HG02610 (cell line): ENCODE measurements around the gene CAP2.
"Not testable (repeated sequence)": the region's sequence is repeated elsewhere in the genome, so short reads cannot be mapped to it uniquely, and the experiment has no call there.

Experiments used
- ATAC-seq: cut with Tn5 transposase; IDR thresholded peaks from one replicate; pipeline ENCODE4 v1.9.1; 2021; ENCODE audit warnings: mild to moderate bottlenecking, moderate library complexity; ENCODE audit not compliant: unreplicated experiment

Gene CAP2

GRCh38 chr6:17574866-17575560 is 181.6 kb downstream of the CAP2 start:
- ATAC-seq, result no peak

GRCh38 chr6:17577059-17577458 is 183.7 kb downstream of the CAP2 start:
- no peak for ATAC-seq

DNA sequence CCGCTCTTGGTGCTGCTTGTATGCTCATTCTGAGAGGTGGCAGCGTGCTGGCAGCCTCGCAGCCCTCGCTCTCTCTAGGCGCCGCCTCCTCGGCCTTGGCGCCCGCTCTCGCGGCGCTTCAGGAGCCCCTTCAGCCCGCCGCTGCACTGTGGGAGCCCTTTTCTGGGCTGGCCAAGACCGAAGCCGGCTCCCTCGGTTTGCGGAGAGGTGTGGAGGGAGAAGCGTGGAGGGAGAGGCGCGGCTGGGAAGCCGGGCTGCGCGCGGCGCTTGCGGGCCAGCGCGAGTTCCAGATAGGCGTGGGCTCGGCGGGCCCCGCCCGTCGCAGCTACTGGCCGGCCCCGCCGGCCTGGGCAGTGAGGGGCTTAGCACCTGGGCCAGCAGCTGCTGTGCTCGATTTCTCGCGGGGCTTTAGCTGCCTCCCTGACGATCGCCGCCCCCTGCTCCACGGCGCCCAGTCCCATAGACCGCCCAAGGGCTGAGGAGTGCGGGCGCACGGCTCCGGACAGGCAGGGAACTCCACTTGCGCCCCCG is 187.2 kb downstream of the CAP2 start:
- peak; percentile 81 for ATAC-seq

- not testable (repeated sequence) for ATAC-seq
Measured at GRCh38 chr6:17581282-17581681, 187.9 kb downstream of the CAP2 start.

DNA sequence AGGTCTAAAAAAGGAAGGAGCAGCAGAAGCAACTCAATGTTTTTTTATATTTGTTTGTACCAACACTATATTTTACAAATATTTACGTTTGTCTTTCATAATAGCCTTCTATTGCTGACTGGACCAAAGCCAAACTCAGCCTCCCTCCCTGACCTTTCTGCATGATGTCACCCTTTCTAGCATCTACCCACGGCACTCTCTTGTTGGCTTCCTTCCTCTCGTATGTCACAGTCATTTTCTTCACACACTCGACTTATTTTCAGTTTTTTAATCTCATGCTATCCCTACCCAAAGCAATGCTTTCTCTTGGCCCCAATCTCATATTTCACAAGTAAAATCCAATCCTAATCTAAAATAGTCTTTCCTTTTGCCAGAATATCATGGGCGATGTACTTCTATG is 190.4 kb downstream of the CAP2 start:
- no peak for ATAC-seq

DNA sequence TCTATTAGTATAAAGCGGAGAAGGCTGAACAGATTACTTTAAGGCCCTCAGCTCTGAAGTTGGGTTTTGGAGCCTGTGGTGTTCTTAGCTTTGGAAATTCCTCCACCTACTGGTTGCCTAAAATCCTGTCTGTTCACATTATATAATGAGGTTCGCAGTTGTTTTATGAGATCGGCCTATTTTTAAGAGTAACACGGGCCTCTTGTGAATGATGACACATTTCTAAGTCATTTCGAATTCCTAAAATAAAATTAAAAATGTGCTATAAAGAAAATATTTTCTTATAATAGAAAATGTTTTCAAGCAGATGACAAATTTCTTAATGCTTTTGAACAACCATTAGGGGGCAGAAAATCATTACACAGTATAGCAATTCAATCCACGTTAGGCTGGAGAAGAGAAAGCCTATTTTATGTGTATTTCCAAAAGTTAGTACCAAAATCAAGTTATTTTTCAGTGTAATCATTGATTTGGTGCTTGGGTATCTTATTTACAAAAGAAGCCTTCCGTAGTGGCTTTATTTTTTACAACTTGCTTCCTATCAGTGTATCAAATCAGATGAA is 190.9 kb downstream of the CAP2 start:
- peak; percentile 42 for ATAC-seq

DNA sequence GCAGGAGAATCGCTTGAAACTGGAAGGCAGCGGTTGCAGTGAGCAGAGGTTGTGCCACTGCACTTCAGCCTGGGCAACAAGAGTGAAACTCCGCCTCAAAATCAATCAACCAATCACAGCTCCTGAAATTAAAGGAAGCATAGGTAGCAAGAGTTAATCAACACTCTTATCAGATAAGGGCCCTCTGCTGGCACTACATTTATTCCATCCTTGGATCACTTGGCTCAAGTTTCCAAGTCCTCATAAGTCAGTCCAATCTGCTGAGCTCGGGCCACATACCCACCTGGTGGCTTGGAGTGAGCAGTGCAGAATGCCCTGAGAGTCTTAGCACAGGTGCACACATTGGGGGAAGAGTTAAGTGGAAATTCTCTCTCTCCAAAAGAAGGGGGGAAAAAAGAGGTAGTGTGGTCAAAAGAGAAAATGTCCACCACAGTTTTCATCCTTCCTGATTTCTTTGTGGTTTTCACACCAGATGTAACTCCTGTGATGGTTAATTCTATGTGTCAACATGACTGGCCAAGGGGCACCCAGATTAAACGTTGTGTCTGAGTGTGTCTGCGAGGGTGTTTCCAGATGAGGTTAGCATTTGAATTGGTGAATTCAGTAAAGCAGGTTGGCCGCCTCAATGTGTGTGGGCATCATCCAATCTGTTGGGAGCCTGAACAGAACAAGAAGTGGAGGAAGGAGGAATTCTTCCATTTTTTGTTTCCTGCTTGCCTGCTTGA is 192.5 kb downstream of the CAP2 start:
- no peak for ATAC-seq

DNA sequence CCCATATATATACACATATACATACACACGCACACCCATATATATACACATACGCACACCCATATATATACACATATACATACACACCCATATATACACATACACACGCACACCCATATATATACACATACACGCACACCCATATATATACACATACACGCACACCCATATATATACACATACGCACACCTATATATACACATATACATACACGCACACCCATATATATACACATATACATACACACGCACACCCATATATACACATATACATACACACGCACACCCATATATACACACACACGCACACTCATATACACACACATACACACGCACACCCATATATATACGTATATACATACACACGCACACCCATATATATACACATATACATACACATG is 193.2 kb downstream of the CAP2 start:
- not testable (repeated sequence) for ATAC-seq

DNA sequence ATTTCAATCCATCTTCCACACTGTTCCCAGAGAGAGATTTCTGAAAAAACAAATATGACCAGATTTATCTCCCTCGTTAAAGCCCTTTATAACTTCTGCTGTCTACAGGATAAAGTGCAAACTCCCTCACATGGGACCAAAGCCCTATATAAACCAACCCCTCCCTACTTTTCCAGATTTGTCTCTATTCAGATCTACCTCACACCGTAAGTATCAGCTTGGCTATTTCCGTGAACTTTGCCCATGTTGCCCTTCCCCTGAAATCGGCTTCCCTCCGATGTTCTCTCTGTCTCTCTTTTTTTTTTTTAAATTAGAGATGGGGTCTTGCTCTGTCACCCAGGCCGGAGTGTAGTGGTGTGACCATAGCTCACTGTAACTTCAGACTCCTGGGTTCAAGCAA is 194.6 kb downstream of the CAP2 start:
- no peak for ATAC-seq

- peak; percentile 79 for ATAC-seq
Measured at GRCh38 chr6:17589406-17590096, 196.2 kb downstream of the CAP2 start.

DNA sequence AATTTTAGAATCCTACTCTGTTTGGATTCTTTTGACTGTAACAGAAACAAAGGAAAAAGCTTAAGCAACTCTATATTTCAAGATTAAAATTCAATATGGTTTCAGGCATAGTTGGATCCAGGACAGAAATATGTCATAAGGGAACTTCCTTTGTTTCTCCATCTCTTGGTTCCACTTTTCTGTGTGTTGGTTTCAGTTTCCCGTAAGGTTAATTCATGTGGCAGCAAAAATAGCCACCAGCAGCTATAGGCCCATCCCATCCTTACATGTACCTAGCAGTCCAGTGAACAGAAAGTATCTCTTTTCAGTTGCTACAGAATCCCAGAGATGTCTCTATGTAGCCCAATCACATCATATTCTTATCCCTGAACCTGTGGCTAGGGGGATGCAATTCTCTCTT is 197.9 kb downstream of the CAP2 start:
- ATAC-seq, result no peak

DNA sequence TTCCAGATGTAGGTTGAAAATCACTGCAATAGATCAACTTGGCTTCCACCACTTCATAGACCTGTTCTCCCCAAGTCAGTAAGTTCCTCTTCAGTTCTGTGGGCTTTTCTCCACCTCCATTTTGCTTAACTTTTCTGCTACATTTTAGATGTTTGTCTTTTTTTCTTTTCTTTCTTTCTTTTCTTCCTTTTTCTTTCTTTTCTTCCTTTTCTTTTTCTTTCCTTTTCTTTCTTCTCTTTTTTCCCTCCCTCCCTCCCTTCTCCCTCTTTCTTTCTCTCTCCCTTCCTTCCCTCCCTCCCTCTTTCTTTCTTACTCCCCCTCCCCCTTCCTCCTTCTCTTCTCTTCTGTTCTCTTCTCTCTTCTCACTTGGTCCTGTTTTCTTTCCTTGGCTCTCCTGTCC is 199.9 kb downstream of the CAP2 start:
- no peak for ATAC-seq

- ATAC-seq, result no peak
Measured at GRCh38 chr6:17596085-17596484, 202.7 kb downstream of the CAP2 start.

GRCh38 chr6:17599877-17600526 is 206.6 kb downstream of the CAP2 start, which contains the start of gene FAM8A1:
Gene FAM8A1 (plus strand): TSS chr6:17600302. CDS start chr6:17600410, 108 bp downstream.
- ATAC-seq, result peak; percentile 90

DNA sequence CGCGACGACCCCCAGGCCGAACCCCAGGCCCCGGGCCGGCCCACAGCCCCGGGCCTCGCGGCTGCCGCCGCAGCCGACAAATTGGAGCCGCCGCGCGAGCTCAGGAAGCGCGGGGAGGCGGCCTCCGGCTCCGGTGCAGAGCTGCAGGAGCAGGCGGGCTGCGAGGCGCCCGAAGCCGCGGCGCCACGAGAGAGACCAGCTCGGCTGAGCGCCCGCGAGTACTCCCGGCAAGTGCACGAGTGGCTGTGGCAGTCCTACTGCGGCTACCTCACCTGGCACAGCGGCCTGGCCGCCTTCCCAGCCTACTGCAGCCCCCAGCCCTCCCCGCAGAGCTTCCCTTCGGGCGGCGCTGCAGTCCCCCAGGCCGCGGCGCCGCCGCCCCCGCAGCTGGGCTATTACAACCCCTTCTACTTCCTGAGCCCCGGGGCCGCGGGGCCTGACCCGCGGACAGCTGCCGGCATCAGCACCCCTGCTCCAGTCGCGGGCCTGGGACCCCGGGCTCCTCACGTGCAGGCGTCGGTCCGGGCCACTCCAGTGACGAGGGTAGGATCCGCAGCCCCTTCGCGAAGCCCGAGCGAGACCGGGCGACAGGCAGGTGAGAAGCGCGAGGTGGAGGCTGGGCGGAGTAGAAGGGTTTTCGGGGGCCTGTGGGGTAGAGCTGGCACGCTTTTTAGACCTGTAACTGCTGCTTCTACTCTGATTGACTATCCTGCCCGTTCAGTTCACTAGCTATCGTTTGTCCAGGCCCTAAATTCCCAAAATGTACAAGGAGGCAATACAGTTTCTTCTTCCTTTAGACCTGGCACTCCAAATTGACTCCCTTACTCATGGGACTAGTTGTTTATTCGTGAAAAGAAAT is 207.4 kb downstream of the CAP2 start:
- peak; percentile 45 for ATAC-seq

DNA sequence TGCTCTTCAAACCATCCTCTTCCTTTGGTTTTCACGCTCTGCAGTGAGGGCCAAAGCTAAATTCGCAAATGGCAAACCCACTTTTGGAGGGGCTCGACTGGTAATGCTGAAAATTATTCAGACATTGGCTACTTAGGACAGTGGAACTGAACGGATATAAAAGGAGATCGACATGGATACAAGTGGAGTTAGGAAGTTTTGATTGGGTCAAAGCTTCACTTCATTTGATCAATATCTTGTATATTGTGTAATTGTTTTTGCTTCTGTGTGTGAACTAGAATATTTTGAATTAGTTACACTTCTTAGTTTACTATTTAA is 207.9 kb downstream of the CAP2 start:
- ATAC-seq, result no peak

DNA sequence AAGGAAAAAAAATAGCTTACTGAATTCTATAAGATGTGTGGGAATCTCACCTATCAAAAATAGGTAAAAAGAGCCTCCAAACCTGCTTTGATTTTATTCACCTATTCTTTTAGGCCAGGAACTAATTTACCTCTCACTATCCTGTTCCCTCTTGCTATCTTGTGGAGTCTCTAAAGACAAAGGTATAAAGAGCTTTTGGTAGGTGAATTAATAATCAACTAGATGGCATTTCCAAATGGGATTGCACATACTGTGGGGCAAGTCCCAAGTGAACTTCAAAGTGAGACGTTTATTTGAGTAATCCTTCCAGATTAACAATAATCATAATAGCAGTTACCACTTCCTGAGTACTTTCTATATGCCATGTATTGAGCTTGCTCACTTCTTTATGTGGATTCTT is 209.5 kb downstream of the CAP2 start:
- no peak for ATAC-seq

- ATAC-seq, result no peak
Measured at GRCh38 chr6:17606606-17607005, 213.2 kb downstream of the CAP2 start.
